T47D (cell line): ENCODE data around the gene STK33.

Source experiments
- DNase-seq, 2 experiments: peaks; one replicate each; pipeline versions ENCODE4 v3.0.0 to v3.0.0-alpha.2; 2011 to 2012; ENCODE audit warnings: low read depth in 1 of 2, low spot score in 1 of 2
- JUND ChIP-seq: IDR thresholded peaks from 2 replicates; pipeline ENCODE4 v1.6.1; 2012; ENCODE audit warnings: low read depth
- in situ Hi-C: cut with HindIII; loops from 2 replicates; pipeline ENCODE4 v1.10.0; 2016; ENCODE audit warnings: low sequenced_read_pairs, low pct_unique_long_range_greater_than_20kb

Gene STK33

DNA sequence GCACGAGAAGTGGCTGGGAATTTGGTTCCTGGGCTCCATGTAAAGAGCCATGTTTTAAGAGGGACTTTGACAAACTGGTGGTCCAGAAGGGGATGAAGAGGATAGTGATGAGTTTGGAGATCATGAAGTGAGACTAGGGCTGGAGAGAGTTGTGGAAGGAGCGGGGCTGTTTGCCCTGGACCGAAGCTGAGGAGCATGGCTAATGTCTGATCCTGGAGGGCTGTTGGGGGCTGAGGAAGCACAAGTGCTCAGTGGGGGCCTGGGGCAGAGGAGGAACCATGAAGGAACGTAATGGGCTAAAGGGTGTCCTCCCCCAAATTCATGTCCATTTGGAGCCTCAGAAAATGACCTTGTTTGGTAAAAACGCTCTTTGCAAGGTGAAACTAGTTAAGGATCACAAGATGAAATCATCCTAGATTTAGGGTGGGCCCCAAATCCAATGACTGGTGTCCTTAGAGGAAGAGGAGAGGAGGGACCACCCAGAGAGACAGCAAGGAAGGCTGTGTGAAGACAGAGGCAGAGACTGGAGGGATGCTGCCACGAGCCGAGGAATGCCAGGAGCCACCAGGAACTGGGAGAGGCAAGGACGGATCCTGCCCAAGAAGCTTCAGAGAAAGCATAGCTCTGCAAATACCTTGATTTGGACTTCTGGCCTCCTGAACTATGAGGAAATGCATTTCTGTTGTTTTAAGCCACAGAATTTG is 223.1 kb downstream of the STK33 start:
- in situ Hi-C loops, result no loop called here
- TF ChIP-seq JUND, result no peak
- no peak for DNase-seq

DNA sequence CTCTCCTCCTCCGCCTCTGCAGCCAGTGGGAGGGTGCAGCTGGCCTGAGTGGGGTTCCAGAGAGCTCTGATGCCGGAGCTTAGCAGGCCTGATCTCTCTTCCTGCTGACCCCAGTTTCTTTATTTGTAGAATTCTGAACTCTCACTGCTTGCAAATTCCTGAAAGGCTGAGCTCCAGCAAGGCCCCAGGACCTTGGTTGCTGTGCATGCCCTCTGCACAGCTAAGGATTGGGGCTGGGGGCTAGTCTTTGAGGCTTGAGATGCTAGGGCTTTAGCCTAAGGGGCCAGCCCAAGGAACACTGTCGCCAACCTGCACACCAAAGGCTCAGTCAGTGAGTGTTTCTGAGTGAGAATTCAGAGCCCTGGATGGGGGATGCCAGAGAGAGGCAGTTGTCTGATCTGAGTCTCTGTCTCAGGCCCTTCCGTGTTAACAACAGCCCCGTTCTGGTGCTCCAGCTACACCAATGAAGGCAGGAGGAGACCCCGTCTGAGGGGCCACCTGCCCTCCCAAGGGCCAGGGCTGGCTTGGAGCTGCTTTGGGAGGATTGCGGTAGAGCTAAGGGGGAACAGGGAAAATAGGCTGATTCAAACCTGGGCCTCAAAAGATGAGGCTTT is 224.3 kb downstream of the STK33 start:
- no peak for TF ChIP-seq JUND
- in situ Hi-C loops, result no loop called here
- no peak for DNase-seq

DNA sequence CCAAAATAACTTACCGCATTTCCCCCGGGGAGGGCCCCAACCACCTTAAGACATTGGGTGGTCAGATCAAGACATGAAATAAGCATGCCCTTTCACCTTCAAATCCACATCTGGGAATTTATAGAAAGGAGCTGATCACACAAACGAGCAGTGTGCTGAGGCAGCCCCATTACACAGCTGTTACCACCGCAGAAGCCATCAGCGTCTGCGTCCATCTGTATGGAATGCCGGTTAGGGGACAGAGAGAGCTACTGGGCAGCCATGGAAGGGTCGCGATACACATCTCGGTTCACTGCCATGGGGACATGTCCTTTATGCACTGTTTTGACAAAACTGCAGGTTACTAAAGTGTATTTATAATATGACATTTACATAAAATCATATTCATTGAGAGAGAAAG is 225.3 kb downstream of the STK33 start:
- TF ChIP-seq JUND, result no peak
- no peak for DNase-seq
- in situ Hi-C loops, result no loop called here

DNA sequence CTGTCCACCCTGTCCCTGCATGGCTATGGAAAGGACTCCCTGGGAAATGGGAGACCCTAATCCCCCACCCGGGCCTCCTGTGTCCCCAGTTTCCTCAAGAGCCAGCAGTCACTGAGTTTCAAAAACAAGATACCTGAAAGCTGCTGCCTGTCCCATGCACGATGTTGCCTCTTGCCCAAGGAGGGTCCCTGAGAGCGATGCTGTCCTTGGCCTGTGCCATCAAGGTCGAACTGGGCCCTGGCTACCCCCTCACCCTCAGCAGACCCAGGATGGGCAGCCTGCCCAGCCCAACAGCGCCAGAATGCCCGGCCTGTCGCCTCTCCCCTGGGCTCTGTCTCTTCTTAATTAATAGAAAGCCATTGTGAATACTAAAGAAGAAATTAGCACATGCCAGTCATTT is 225.8 kb downstream of the STK33 start:
- in situ Hi-C loops, result no loop called here
- no peak for DNase-seq
- no peak for TF ChIP-seq JUND

DNA sequence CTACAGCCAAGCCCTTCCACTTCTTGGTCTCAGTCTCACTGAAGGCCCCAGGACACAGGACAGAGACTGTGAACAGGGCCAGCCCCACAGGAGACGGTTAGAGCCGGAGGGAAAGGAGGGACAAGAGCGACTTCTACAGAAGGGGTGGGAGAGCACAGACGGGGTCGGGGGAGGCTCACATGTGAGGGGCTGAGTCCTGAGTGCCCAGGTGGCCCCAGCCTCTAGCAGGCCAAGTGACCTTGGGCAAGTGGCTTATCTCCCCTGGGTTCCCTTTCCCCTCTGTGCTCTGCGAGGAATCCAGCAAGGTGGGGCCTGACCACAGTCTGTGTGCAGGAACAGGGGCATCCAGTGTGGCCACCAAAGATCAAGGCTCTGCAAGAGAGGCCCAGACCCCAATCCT is 227.7 kb downstream of the STK33 start:
- DNase-seq, result no peak
- no peak for TF ChIP-seq JUND
- in situ Hi-C loops, result no loop called here

DNA sequence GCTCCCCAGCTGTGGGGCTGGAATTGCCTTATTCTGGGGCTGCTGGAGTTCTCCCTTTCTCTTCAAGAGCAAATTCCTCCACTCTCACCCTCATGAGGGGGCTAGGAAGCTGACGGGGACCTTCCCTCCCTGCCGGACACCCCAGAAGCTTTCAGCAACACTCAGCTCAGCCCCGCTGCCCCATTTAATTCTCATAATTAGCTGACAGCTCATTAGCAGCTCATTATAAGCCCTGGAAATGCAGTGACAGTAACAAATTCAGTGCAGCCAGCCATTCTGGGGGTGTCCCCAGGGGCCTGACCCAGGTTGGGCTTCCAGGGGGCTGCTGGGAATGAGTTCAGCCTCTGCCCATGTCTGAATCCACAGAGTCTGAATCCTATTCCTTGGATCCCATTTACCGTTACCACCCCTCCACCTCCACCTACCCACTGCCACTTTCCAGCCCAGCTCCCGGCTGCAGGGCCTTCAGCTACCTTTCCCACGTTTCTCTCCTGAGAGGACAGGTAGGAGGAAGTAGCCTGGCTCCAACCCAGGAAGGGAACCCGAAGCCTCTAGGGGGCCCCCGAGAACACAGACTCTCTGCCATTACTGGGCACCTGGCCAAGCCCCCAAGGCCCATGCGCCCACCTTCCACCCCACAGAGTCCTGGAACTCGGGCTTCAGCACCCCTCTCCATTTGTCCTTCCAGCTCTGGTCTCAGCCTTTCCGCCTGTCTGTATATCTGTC is 228.6 kb downstream of the STK33 start:
- no peak for TF ChIP-seq JUND
- in situ Hi-C loops, result no loop called here
- DNase-seq, result no peak

DNA sequence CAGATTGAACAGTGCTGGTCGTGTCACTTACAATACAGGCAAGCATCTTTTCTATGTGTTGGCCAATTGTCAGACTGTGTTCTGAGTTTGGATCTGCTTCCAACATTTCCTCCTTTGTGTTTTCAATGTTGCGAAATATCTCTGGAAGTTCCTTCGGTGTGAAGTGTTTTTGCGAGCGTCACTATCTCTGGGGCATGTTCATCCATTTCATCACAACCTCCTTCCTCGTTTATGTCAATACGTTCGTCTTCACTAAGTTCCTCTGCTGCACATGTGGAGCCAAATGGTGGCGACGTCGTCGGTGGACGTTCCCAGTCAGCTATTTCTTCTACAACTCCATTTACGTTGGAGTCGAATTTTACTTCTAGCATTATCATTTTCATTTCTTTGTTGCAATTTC is 230.1 kb downstream of the STK33 start:
- in situ Hi-C loops, result no loop called here
- no peak for TF ChIP-seq JUND
- DNase-seq, result no peak

DNA sequence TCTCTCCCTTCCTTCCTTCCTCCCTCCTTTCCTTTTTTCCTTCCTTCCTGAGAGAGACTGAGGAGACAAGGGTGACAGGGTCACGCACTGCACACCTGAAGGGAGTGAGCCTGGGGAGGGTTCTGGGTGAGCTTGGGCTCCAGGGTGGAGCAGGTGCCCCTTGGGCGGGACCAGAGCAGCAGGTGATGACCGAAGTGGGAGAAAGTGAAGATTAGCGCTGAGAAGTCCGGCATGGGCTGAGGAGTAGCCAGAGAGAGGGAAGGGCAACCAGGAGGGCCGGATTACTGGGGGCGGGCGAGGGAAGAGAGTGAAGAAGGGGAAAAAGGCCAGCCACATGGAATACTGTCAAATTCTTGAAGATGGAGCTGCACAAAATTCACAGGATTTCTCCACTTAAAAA is 231.1 kb downstream of the STK33 start:
- in situ Hi-C loops, result no loop called here
- TF ChIP-seq JUND, result no peak
- no peak for DNase-seq

DNA sequence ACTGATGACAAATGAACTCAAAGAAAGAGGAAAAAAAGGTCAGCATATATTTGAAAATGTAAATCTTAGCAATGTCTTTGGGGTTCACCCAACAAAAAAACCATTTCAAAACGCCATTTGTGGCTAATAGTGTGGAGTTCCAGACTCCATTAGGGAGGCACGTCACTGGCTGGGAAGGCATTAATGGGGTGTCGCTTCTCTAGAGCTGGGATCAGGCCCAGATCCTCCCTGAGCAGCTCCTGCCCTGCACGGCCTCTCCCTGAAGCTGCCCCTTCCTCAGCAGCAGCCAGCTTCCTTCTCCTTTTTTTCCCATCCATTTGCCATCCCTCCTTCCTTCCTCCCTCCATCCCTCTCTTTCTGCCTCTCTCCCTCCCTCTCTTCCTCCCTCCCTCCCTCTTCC is 231.5 kb downstream of the STK33 start:
- no peak for DNase-seq
- TF ChIP-seq JUND, result no peak

DNA sequence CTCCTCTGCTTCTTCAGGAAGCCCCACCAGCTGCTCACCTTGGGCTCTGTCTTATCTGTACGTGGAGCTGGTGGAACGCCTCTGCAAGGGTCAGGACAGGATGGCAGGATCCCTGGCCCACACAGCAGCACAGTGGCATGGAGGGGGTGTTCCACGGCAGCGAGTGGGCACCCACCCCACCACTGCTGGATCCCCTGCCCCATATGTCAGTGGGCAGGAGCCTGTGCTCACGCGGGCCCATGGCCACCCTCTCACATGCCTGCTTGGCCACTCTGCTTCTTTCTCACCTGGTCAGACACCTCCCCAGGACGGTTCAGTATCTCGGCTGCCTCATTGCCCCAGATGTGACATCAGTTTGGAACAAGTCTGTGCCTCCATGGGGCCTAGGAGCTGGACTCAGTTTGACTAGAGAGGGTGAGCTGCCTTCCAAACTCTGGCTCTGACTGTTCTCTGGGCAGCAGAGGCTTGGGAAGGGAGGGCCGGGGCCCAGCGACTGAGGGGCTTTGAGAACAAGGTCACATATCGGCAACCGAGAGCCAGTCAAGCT is 232.3 kb downstream of the STK33 start:
- no peak for TF ChIP-seq JUND
- DNase-seq, result no peak
- in situ Hi-C loops, result no loop called here

More for the DNA sequence above, 231.5 kb downstream of the STK33 start:
- in situ Hi-C loops, result no loop called here

DNA sequence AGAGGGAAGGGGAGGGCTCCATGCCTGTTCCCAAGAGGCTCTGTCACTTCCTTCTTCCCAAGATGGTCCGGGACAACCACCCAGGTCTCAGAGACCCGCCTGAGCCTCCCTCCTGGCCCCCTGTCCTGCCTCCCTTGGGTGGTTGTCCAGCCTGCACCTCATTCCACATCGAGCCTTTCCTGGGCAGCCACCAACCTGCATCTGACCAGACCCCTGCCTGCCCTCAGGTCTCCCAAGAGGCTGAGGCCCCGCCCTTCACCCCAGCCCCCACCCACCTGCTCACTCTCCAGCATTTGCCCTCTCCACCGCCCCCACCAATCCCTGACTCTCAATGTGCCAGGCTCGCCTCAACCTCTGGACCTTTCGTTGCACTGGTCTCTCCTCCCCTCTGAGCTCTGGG is 232.8 kb downstream of the STK33 start:
- DNase-seq, result no peak
- in situ Hi-C loops, result no loop called here

DNA sequence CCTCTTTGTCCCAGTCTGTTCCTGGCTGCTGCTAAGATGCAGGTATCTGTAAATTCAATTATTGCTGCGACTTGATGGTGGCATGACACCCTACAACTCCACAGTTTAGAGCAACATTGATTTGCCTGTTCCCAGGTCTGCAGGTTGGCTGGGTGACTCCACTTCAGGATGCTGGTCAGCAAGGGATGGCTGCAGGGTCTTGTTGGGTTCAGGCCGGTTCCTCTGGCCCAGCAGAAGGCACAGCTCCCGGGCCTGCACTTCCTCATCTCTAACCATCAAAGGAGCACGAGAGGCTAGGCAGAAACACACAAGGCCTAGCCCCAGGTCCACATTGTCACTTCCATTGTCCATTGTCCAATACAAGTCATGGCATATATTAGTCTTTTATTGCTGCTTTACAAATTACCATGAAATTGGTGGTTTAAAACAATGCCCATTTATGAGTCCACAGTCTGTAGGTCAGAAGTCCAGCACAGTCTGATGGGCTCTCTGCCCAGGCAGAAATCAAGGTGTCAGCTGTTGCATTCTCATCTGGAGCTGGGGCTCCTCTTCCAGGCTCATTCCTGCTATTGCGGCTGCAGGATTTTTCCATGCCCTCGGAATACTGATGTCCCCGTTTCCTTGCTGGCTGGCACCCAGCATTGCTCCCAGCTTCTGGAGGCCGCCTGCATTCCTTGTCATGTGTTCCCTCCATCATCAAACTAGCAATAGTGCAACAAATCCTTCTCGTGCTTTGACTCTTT is 233.8 kb downstream of the STK33 start:
- no peak for DNase-seq
- in situ Hi-C loops, result no loop called here
- no peak for TF ChIP-seq JUND

More for the DNA sequence above, 232.8 kb downstream of the STK33 start:
- TF ChIP-seq JUND, result no peak
